Effector memory CD8-positive, alpha-beta T cell (primary cell): ENCODE measurements around the gene SGIP1.

Experiments used
- ATAC-seq: fragments of 150-1000 bp; cut with Tn5 transposase; replicated peaks from 2 replicates; pipeline ENCODE4 v1.10.0; 2021; ENCODE audit warnings: mild to moderate bottlenecking, moderate library complexity
- DNase-seq, 3 experiments: peaks; one replicate each; pipeline ENCODE4 v3.0.0; 2021
- H3K27ac Mint-ChIP-seq, 2 donors: one replicate each; pipeline ENCODE4 v1.8.0; 2022; ENCODE audit warnings: mild to moderate bottlenecking in 2 of 2, mixed read lengths in 2 of 2, moderate library complexity in 2 of 2
- H3K27me3 Mint-ChIP-seq, 2 donors: one replicate each; pipeline ENCODE4 v1.8.0; 2022; ENCODE audit warnings: mixed read lengths in 2 of 2
- H3K36me3 Mint-ChIP-seq: one replicate; pipeline ENCODE4 v1.8.0; 2022; ENCODE audit warnings: mild to moderate bottlenecking, moderate library complexity, mixed read lengths; ENCODE audit not compliant: insufficient read depth
- H3K4me1 Mint-ChIP-seq, 2 donors: one replicate each; pipeline ENCODE4 v1.8.0; 2022; ENCODE audit warnings: low read depth in 2 of 2, mixed read lengths in 2 of 2
- H3K4me3 Mint-ChIP-seq, 2 donors: one replicate each; pipeline ENCODE4 v1.8.0; 2022; ENCODE audit warnings: mild to moderate bottlenecking in 2 of 2, mixed read lengths in 2 of 2, moderate library complexity in 2 of 2
- H3K9me3 Mint-ChIP-seq, 2 donors: one replicate each; pipeline ENCODE4 v1.8.0; 2022; ENCODE audit warnings: mixed read lengths in 2 of 2

Gene SGIP1

DNA sequence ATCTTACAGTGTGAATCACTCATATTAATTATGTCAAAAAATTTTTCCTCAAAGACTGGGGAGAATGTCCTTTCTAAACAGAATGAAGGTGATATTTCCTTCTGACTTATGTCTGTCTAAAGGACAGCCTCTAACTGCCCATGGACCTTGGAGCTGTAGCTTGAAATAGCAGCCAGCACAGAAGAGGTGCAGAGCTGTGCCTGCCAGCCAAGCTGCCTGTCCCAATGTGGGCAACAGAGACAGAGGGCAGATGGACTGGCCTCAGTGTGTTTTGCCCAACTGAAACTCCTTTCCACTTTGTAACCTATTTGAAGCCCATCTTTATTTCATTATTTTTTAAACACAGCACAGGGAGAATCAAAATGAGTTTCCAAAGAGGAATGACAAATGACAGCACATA is 120.7 kb downstream of the SGIP1 start:
- Mint-ChIP-seq H3K27ac (no peak overlapping the region), H3K4me3 (no peak overlapping the region), H3K36me3 (no peaks in the 10 kb centered on the region), H3K9me3 (no peaks in the 10 kb centered on the region), H3K4me1 (no peaks in the 10 kb centered on the region), H3K27me3 (peaks cover 34 to 65% of the 10 kb centered on the region in 2 donors)
- ATAC-seq (no peak), DNase-seq (no peak)

DNA sequence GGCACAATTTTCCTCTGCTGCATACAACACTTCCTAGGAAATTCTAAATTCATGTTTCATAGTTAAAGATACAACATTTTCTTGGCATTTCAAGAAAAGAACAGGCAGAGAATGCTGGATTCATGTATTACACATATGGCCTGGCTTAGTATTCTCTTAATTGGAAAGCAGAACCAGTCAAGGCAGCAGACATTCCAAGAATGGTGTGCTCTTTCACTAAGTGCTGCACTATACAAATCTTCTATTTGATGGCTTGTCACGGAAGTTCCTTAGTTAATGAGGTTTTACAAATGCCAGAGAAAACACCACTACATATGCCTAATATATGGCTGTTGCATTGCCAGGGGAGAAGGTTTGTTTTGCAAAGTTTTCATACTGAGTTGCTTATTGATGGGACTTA is 137.5 kb downstream of the SGIP1 start:
- Mint-ChIP-seq H3K4me1 (no peaks in the 10 kb centered on the region), H3K36me3 (no peaks in the 10 kb centered on the region), H3K4me3 (no peak overlapping the region), H3K9me3 (no peaks in the 10 kb centered on the region), H3K27ac (no peak overlapping the region), H3K27me3 (peaks cover 32 to 36% of the 10 kb centered on the region in 2 donors)
- DNase-seq: no peak
- no peak for ATAC-seq

DNA sequence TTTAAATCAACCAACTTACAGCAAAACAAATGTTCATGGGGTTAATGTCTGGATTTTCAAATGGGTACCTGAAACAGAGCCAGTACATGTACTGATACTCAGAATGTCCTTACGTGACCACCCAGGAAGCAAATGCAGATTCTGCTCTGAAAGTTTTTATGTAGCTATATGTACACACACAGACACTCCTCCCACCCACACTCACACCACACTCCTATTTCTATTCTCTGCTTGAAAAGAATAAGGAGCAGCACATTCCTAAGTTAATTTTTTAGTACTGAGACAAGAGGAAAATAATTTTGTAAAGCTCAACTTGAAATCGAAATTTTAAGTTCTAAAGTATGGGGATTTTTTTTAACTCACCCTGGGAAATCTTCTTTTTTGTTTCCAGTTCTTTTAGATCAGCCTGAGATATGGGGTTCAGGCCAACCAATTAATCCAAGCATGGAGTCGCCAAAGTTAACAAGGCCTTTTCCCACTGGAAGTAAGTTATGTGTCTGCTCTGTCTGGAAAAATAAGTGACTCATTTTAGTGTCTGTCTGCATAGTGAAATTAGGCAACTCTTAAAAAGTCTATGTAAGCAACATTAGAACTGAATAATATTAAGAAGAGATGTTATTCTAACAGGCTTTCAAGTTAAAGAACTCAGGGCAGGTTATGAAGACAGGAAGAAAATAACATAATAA is 142.8 kb downstream of the SGIP1 start:
- no peak for ATAC-seq
- Mint-ChIP-seq H3K4me3 (no peak overlapping the region), H3K9me3 (no peaks in the 10 kb centered on the region)

DNA sequence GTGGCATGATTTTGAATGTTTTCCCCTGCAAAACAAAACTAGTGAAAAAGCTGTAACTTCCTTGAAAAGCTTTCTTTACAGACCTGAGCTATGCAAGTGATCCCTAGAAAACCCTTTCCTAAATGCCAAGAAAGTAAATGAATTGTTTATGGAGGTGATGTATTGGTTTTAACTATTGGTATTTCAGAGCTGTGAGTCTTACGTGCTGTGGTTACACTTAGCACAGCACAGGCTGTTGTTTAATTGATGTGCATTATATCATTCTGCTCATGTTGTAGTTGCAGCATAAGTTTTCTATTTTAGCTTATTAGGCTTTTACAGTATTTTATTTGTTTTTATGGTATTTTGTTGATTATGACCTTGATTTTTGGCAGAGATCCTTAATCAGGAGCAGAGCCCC is 144.2 kb downstream of the SGIP1 start:
- H3K4me3 Mint-ChIP-seq: no peak overlapping the region
- ATAC-seq (no peak), DNase-seq (no peak)
- H3K9me3 Mint-ChIP-seq: no peaks in the 10 kb centered on the region
- no peaks in the 10 kb centered on the region for H3K36me3 Mint-ChIP-seq
- H3K27me3 Mint-ChIP-seq: peaks cover 42 to 59% of the 10 kb centered on the region in 2 donors
- H3K27ac Mint-ChIP-seq: no peak overlapping the region
- H3K4me1 Mint-ChIP-seq: no peaks in the 10 kb centered on the region

More for the DNA sequence above, 142.8 kb downstream of the SGIP1 start:
- DNase-seq: no peak
- H3K27me3 Mint-ChIP-seq: peaks cover 34 to 57% of the 10 kb centered on the region in 2 donors
- H3K4me1 Mint-ChIP-seq: no peaks in the 10 kb centered on the region
- H3K27ac Mint-ChIP-seq: no peak overlapping the region
- H3K36me3 Mint-ChIP-seq: no peaks in the 10 kb centered on the region

DNA sequence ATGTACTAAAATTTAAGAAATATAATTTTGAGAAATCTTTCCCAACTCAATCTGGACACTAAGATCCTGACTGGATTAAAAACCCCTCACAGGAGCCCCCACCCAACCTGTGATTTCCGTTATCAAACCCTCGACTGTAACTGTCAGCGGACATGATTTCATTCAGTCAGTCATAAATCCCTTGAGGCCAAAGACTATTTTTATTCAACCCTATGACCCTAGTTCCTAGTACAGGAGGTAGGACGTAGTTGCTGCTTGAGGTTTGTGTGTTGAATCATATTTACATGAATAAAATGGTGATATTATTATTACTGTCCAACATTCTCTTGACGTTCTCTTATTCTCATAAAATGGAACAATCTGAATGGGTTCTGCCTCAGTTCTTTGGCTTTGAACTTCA is 145.2 kb downstream of the SGIP1 start:
- no peaks in the 10 kb centered on the region for H3K36me3 Mint-ChIP-seq
- DNase-seq (no peak), ATAC-seq (no peak)
- no peak overlapping the region for H3K27ac Mint-ChIP-seq
- H3K4me3 Mint-ChIP-seq: no peak overlapping the region
- H3K9me3 Mint-ChIP-seq: no peaks in the 10 kb centered on the region
- peaks cover 44 to 65% of the 10 kb centered on the region in 2 donors for H3K27me3 Mint-ChIP-seq
- H3K4me1 Mint-ChIP-seq: no peaks in the 10 kb centered on the region

DNA sequence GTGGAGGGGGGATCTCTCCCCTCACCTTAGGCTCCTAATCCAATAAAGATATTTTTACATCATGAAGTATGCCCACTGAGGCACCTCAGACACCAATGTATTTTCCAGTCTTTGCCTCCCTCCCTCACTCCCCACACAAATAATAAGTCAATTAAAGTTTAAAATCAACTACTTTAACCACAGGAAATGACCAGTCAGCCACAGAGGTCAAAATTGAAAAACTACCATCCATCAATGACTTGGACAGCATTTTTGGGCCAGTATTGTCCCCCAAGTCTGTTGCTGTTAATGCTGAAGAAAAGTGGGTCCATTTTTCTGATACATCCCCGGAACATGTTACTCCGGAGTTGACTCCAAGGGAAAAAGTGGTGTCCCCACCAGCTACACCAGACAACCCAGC is 147.7 kb downstream of the SGIP1 start:
- no peak overlapping the region for H3K27ac Mint-ChIP-seq
- DNase-seq (no peak), ATAC-seq (no peak)
- H3K36me3 Mint-ChIP-seq: no peaks in the 10 kb centered on the region
- no peaks in the 10 kb centered on the region for H3K4me1 Mint-ChIP-seq
- H3K9me3 Mint-ChIP-seq: no peaks in the 10 kb centered on the region
- H3K27me3 Mint-ChIP-seq: peaks cover 46 to 59% of the 10 kb centered on the region in 2 donors
- no peak overlapping the region for H3K4me3 Mint-ChIP-seq

DNA sequence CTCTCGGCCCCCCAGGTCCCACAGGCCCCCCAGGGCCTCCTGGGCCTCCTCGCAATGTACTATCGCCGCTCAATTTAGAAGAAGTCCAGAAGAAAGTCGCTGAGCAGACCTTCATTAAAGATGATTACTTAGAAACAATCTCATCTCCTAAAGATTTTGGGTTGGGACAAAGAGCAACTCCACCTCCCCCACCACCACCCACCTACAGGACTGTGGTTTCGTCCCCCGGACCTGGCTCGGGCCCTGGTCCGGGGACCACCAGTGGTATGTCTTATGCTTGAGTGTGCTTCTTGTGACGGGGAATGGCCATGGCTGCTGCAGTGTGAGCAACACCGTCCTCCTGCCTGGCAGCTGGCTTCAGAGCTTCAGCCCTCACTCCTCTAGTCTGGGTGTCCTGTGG is 148.2 kb downstream of the SGIP1 start:
- H3K27me3 Mint-ChIP-seq: peaks cover 43 to 57% of the 10 kb centered on the region in 2 donors
- ATAC-seq (no peak), DNase-seq (no peak)
- no peaks in the 10 kb centered on the region for H3K36me3 Mint-ChIP-seq
- no peaks in the 10 kb centered on the region for H3K4me1 Mint-ChIP-seq
- no peak overlapping the region for H3K4me3 Mint-ChIP-seq
- H3K27ac Mint-ChIP-seq: no peak overlapping the region
- H3K9me3 Mint-ChIP-seq: no peaks in the 10 kb centered on the region

DNA sequence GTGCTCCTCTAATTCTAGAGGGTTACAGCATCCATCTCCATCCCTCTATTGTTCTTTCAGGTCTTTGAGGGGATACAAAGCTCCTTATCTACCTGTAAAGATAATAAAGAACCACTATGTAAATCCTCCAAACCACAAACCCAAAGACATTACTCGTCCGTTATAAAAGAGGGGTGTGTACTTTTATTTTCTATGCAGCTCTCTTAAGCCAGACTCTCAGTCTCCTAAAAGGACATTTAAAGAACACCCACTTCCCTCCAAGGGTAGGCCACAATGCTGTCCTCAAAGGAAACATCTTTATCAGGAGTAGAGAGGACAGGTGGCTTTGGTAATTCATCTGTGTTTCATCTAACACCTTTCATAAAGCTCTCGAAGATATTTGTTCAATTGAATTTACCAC is 150.4 kb downstream of the SGIP1 start:
- Mint-ChIP-seq H3K27ac (no peak overlapping the region), H3K36me3 (no peaks in the 10 kb centered on the region), H3K4me3 (no peak overlapping the region), H3K4me1 (no peaks in the 10 kb centered on the region), H3K27me3 (peaks cover 36 to 48% of the 10 kb centered on the region in 2 donors), H3K9me3 (no peaks in the 10 kb centered on the region)
- ATAC-seq (no peak), DNase-seq (no peak)

DNA sequence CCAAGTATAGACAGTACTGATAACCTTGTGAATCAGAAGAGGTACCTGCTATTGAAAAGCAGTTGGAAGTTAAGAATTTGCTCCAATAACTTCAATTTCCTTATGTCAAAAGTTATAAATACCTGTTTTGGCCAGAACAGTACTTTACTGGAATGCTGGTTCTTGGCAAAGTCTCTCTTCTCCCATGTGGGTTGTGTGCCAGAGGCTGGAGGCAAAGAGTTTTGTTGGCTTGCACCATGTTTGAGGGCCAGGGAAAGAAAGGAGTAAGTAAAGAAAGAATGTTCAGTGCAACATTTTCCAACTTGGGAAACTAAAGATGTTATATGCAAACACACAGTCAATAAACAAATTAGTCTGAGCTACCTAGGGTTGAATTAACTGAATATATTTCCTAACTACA is 151.3 kb downstream of the SGIP1 start:
- Mint-ChIP-seq H3K36me3 (no peaks in the 10 kb centered on the region), H3K27ac (no peak overlapping the region), H3K9me3 (no peaks in the 10 kb centered on the region), H3K27me3 (peaks cover 34 to 48% of the 10 kb centered on the region in 2 donors), H3K4me1 (no peaks in the 10 kb centered on the region), H3K4me3 (no peak overlapping the region)
- ATAC-seq (no peak), DNase-seq (no peak)

DNA sequence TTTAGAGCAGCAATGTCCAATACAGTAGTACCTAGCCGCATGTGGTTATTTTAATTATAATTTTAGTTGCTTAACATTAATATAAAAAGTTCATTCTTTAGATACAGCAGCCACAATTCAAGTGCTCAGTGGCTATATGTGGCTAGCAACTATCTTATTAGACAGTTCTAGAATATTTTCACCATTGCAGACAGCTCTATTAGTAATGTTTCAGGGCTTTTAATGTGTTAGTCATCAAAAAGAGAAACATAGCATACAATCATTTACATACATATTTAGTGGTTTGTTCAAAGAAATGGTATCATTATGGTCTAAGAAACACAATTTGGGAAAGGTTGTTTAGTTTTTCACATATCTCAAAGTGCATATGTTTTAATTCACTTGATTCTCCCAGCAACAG is 151.7 kb downstream of the SGIP1 start:
- ATAC-seq (no peak), DNase-seq (no peak)
- peaks cover 37 to 52% of the 10 kb centered on the region in 2 donors for H3K27me3 Mint-ChIP-seq
- H3K4me3 Mint-ChIP-seq: no peak overlapping the region
- no peaks in the 10 kb centered on the region for H3K36me3 Mint-ChIP-seq
- H3K9me3 Mint-ChIP-seq: no peaks in the 10 kb centered on the region
- H3K27ac Mint-ChIP-seq: no peak overlapping the region
- no peaks in the 10 kb centered on the region for H3K4me1 Mint-ChIP-seq

DNA sequence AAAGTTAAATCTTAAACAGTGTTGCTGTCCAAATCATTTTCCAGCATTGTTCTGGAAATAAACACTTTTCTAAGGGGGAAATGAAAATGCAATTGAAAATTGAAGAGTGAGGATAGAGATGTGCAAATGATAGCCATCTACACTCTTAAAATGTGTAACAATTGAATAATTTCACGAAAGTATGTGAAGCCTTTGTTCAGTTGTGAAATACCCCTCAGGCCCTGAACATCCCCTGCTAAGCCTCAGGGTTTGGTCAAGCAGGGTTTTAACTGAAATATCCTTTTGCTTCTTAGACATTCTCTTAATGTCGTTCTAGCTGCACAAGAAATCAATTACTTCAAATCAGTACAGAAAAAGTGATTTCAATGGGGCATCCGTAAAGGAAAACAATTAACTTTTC is 152.5 kb downstream of the SGIP1 start:
- Mint-ChIP-seq H3K9me3 (no peaks in the 10 kb centered on the region), H3K4me3 (no peak overlapping the region), H3K4me1 (no peaks in the 10 kb centered on the region), H3K27ac (no peak overlapping the region), H3K27me3 (peaks cover 39 to 58% of the 10 kb centered on the region in 2 donors), H3K36me3 (no peaks in the 10 kb centered on the region)
- DNase-seq (no peak), ATAC-seq (no peak)

DNA sequence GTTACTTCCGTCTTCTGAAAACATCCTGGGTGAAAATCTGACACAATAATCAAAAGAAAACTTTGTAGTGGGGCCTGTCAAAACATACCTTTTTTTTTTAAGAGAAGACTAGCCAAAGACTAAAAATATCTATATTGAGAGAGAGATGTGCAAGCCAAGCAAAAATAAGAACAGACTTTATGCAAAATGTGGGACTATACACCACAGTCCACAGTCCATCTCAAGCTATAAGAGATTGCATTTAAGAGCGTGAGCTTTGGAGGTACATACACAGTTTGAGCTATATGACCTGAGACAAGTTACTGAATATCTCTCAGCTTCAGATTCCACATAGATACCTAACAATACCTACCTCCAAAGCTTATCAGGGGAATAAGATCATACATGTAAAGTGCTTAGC is 153.4 kb downstream of the SGIP1 start:
- Mint-ChIP-seq H3K36me3 (no peaks in the 10 kb centered on the region), H3K9me3 (no peaks in the 10 kb centered on the region)

DNA sequence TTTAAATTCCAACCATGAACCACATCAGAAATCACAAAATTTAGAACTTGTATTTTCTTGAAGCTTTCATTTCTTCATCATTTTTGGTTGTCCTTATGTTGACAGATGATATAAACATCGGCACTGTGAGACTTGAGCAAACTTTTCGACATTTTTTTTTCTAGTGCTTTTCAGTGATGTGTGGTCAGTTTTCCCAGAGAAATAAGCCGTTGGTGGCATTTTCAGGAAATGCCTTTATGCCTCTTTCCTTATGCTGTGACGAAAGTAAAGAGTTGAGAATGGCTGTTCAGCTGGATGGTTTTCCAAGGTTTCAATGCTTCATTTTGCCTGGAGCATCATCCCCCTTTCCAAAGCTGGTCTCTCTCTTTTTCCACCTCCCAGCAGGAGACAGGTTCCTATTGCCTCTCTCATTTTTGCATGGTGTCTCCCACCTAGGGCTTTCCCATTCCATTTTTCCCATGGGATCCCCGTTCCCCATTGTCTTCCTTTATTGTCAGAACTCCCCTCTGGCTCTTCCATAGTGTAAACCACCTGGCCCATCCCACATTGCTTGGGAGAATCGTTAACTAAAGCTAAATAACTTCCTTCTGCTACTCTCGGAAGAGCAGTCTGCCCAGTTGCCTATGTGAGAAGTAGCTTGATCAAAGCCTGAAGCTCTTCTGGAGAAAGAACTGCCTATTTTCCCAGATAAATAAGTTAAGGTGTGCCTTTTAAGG is 156.9 kb downstream of the SGIP1 start:
- H3K36me3 Mint-ChIP-seq: no peaks in the 10 kb centered on the region
- H3K4me1 Mint-ChIP-seq: peaks cover 0 to 3% of the 10 kb centered on the region in 2 donors
- DNase-seq: no peak
- H3K27ac Mint-ChIP-seq: no peak overlapping the region
- no peak for ATAC-seq
- no peak overlapping the region for H3K4me3 Mint-ChIP-seq
- H3K9me3 Mint-ChIP-seq: no peaks in the 10 kb centered on the region
- peaks cover 31 to 44% of the 10 kb centered on the region in 2 donors for H3K27me3 Mint-ChIP-seq

More for the DNA sequence above, 153.4 kb downstream of the SGIP1 start:
- H3K27me3 Mint-ChIP-seq: peaks cover 37 to 58% of the 10 kb centered on the region in 2 donors
- H3K4me3 Mint-ChIP-seq: no peak overlapping the region
- H3K27ac Mint-ChIP-seq: no peak overlapping the region
- H3K4me1 Mint-ChIP-seq: no peaks in the 10 kb centered on the region
- DNase-seq (no peak), ATAC-seq (no peak)

DNA sequence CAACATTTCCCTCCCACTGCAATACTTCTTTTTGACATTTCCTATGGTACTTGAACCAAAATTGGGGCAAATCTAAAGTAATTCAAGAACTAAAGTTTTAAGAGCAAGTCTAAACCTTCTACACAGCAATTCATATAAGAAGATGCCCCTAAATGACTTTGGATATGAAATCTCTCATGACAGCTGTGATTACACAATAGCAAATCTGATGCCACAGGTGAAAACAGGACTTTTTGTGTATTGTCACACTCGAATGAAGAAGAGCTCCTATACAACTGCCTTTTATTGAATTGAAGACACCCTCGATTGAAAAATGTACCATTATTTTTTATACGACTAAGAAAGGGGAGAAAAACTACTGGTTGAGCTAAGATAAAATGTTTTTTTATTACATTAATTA is 158.7 kb downstream of the SGIP1 start:
- ATAC-seq: no peak
- no peaks in the 10 kb centered on the region for H3K9me3 Mint-ChIP-seq
- H3K27me3 Mint-ChIP-seq: peaks cover 24 to 36% of the 10 kb centered on the region in 2 donors
- no peak overlapping the region for H3K4me3 Mint-ChIP-seq
- H3K36me3 Mint-ChIP-seq: no peaks in the 10 kb centered on the region
- DNase-seq: no peak
- H3K27ac Mint-ChIP-seq: no peak overlapping the region
- peaks cover 0 to 3% of the 10 kb centered on the region in 2 donors for H3K4me1 Mint-ChIP-seq
